Fibroblast of villous mesenchyme (primary cell): ENCODE results near the gene CNPY3. TPM values are rescaled to one million over a fixed set of nuclear protein-coding genes. Genes with fewer than 3 reads are reported as not detected.

Source experiments
- DNase-seq: peaks from one replicate; pipeline ENCODE4 v3.0.0-alpha.2; 2010; ENCODE audit warnings: low read depth
- H3K4me3 ChIP-seq: 2 replicates; pipeline ENCODE4 v1.5.1; 2011; ENCODE audit warnings: low read depth, mild to moderate bottlenecking, low read length
- CTCF ChIP-seq: IDR thresholded peaks from 2 replicates; pipeline ENCODE4 v1.5.1; 2012; ENCODE audit warnings: low read depth, mild to moderate bottlenecking, low read length; ENCODE audit not compliant: insufficient read depth
- total RNA-seq: library from RNA; depleted of rRNA; stranded (reverse); fragments of >200 nt; gene quantifications from 2 replicates; pipeline ENCODE4 v1.2.3, GENCODE V29; 2012

CNPY3 gene
- total RNA-seq, 1 donor, result 36.7 TPM

GRCh38 chr6:42962096-42962495 is 32.8 kb downstream of the CNPY3 start:
- DNase-seq, result no peak
- H3K4me3 ChIP-seq, result no peak overlapping the region
- no peak for TF ChIP-seq CTCF

- DNase-seq, result no peak
- H3K4me3 ChIP-seq, result no peak overlapping the region
- TF ChIP-seq CTCF, result no peak
These were observed 33.4 kb downstream of the CNPY3 start for GRCh38 chr6:42962502-42963178.

- DNase-seq, result no peak
- TF ChIP-seq CTCF, result no peak
- H3K4me3 ChIP-seq, result no peak overlapping the region
These were observed 34.0 kb downstream of the CNPY3 start for GRCh38 chr6:42963179-42963854.

- H3K4me3 ChIP-seq, result no peak overlapping the region
- DNase-seq, result peak; percentile 60
- peak; percentile 31 for TF ChIP-seq CTCF
These were observed 34.8 kb downstream of the CNPY3 start for GRCh38 chr6:42963855-42964605.

GRCh38 chr6:42966571-42966970 is 37.3 kb downstream of the CNPY3 start:
- TF ChIP-seq CTCF, result no peak

GRCh38 chr6:42967228-42967627 is 37.9 kb downstream of the CNPY3 start:
- H3K4me3 ChIP-seq, result no peak overlapping the region
- no peak for DNase-seq
- TF ChIP-seq CTCF, result no peak

More at GRCh38 chr6:42966571-42966970, 37.3 kb downstream of the CNPY3 start:
- DNase-seq, result no peak
- H3K4me3 ChIP-seq, result no peak overlapping the region
